A673 (cell line): ENCODE results near the gene GSTK1. TPM values are rescaled to one million over a fixed set of nuclear protein-coding genes. Genes with fewer than 3 reads are reported as not detected.

Source experiments
- BruUV-seq: library from RNA; stranded (reverse); fragments of 400-500 nt; replicated peaks from 2 replicates; lab custom pipeline; 2021; lab: Mats Ljungman, UMichigan
- CTCF ChIA-PET: fragments of 300-600 bp; sonication (Branson Sonifier 250); formaldehyde crosslinking; loops from one replicate; lab custom pipeline; 2022; ENCODE audit warnings: antibody characterized with exemption; lab: Charles Lee
- POLR2A ChIA-PET: fragments of 300-600 bp; sonication (Branson Sonifier 250); formaldehyde crosslinking; loops from one replicate; lab custom pipeline; 2022; ENCODE audit warnings: antibody characterized with exemption; ENCODE audit not compliant: low non-redundant PET; lab: Charles Lee
- DNase-seq: peaks from one replicate; pipeline ENCODE4 v3.0.0-alpha.2; 2015; ENCODE audit warnings: low spot score
- H3K27ac ChIP-seq: fragments of 200-600 bp; sonication (generic); 2 replicates; pipeline ENCODE4 v1.5.1; 2016; ENCODE audit warnings: mixed run types, low read depth, mild to moderate bottlenecking, mixed read lengths, antibody characterized with exemption, low read length; ENCODE audit not compliant: poor library complexity, severe bottlenecking
- H3K27me3 ChIP-seq: fragments of 200-600 bp; sonication (generic); replicated peaks from 2 replicates; pipeline ENCODE4 v1.6.1; 2017; ENCODE audit warnings: mixed run types, low read depth, mild to moderate bottlenecking, mixed read lengths, antibody characterized with exemption, low read length; ENCODE audit not compliant: insufficient read depth, poor library complexity
- H3K36me3 ChIP-seq: fragments of 200-600 bp; sonication (generic); 2 replicates; pipeline ENCODE4 v1.6.1; 2016; ENCODE audit warnings: mixed run types, mild to moderate bottlenecking, mixed read lengths, antibody characterized with exemption, low read length; ENCODE audit not compliant: insufficient read depth, poor library complexity, severe bottlenecking
- H3K4me1 ChIP-seq: fragments of 200-600 bp; sonication (generic); 2 replicates; pipeline ENCODE4 v1.6.1; 2017; ENCODE audit warnings: mixed run types, mild to moderate bottlenecking, mixed read lengths, antibody characterized with exemption, low read length; ENCODE audit not compliant: insufficient read depth, poor library complexity, severe bottlenecking
- H3K4me3 ChIP-seq: fragments of 200-600 bp; sonication (generic); 2 replicates; pipeline ENCODE4 v1.5.1; 2016; ENCODE audit warnings: low read depth, mixed run types, mild to moderate bottlenecking, mixed read lengths, low read length; ENCODE audit not compliant: poor library complexity, severe bottlenecking
- H3K9me3 ChIP-seq: fragments of 200-600 bp; sonication (generic); 2 replicates; pipeline ENCODE4 v1.6.1; 2016; ENCODE audit warnings: mixed run types, low read depth, mild to moderate bottlenecking, mixed read lengths, antibody characterized with exemption, low read length; ENCODE audit not compliant: poor library complexity, severe bottlenecking
- EZH2 ChIP-seq: fragments of 200-600 bp; sonication (generic); IDR thresholded peaks from 2 replicates; pipeline ENCODE4 v1.6.1; 2017; ENCODE audit warnings: borderline replicate concordance, low read depth, mild to moderate bottlenecking, mixed read lengths, antibody characterized with exemption, low read length; ENCODE audit not compliant: poor library complexity, severe bottlenecking
- intact Hi-C: fragments of 100-400 bp; cut with micrococcal nuclease; formaldehyde crosslinking; loops from one replicate; pipeline ENCODE4 v1.10.0; 2022; ENCODE audit not compliant: unreplicated experiment
- total RNA-seq: library from RNA; stranded (reverse); gene quantifications from 2 replicates; pipeline ENCODE4 v1.2.3, GENCODE V29; 2021
- TF ChIP-seq, protein P1 (sequence below): fragments of 300-800, 200-600 bp; sonication (generic); conservative IDR thresholded peaks from 2 replicates; pipeline ENCODE4 v1.5.1; 2017; ENCODE audit warnings: low read depth, mild to moderate bottlenecking, antibody characterized with exemption, low read length, moderate library complexity, mixed read lengths

Gene GSTK1
- total RNA-seq, 1 experiment from 2014 or later: 43.1 TPM

DNA sequence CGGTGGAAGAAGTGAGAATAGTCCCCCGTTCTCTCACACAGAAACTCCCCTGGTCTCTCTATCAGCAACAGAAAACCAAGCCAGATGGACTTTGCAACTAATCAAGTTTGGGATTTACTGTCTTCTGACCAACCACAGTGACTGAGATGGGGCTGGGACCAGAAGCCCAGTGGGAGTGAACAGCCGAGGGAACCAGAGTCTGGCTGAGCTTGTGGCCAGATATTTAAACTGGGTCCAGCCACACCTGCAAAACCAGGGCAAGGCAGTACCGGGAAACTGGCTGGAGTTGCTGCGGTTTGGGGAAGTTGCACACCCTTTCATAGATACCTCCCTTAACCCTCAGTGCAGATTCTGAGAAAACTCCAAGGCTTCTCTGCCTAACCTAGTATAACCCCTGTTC lies 6.0 kb downstream of the GSTK1 start:
- intact Hi-C loops: no loop called here
- no peak for DNase-seq
- H3K9me3 ChIP-seq: no peaks in the 10 kb centered on the region
- H3K27me3 ChIP-seq: no peaks in the 10 kb centered on the region
- ChIA-PET POLR2A (no interaction called here), CTCF (no interaction called here)
- no peaks in the 10 kb centered on the region for H3K4me1 ChIP-seq
- H3K4me3 ChIP-seq: no peak overlapping the region
- no peak for TF ChIP-seq EZH2
- TF ChIP-seq, protein P1, sequence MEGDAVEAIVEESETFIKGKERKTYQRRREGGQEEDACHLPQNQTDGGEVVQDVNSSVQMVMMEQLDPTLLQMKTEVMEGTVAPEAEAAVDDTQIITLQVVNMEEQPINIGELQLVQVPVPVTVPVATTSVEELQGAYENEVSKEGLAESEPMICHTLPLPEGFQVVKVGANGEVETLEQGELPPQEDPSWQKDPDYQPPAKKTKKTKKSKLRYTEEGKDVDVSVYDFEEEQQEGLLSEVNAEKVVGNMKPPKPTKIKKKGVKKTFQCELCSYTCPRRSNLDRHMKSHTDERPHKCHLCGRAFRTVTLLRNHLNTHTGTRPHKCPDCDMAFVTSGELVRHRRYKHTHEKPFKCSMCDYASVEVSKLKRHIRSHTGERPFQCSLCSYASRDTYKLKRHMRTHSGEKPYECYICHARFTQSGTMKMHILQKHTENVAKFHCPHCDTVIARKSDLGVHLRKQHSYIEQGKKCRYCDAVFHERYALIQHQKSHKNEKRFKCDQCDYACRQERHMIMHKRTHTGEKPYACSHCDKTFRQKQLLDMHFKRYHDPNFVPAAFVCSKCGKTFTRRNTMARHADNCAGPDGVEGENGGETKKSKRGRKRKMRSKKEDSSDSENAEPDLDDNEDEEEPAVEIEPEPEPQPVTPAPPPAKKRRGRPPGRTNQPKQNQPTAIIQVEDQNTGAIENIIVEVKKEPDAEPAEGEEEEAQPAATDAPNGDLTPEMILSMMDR: no peak
- no peak overlapping the region for H3K27ac ChIP-seq
- no peaks in the 10 kb centered on the region for H3K36me3 ChIP-seq
- no TSS peak for BruUV-seq

DNA sequence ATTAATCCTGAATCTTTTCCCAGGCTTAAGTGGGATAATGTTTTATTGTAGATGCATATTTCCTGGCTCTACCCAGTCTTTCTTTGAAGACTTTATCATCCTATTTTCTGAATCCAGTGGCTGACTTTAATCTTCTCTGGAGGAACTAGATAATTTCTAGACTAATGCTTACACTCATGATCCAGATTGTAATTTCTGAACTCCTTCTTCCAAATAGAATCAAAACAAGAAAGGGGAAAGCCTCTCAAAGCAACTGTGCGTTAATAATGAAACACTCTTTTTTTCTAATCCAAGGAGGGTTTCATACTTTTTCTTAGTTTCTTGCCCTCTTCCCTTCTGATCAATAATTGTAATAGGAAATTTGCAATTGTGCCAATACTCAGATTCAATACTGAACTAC lies 8.0 kb downstream of the GSTK1 start:
- CTCF ChIA-PET: no interaction called here
- H3K27me3 ChIP-seq: no peaks in the 10 kb centered on the region

DNA sequence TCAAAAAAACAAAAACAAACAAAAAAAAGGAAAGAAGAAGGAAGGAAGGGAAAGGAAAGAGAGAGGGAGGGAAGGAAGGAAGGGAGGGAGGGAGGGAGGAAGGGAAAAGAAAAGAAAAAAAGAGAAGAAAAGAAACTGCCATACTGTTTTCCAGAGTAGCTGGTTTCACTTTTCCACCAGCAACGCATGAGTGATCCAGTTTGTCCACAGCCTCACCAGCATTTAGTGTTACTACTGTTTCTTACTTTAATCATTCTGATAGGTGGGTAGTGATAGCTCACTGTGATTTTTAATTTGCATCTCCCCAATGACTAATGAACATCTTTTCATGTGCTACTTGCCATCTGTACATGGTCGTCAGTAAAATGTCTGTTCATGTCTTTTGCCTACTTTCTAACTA lies 9.6 kb downstream of the GSTK1 start:
- H3K36me3 ChIP-seq: no peaks in the 10 kb centered on the region
- no peak overlapping the region for H3K4me3 ChIP-seq
- no peaks in the 10 kb centered on the region for H3K4me1 ChIP-seq
- ChIA-PET CTCF (no interaction called here), POLR2A (no interaction called here)
- no peak for TF ChIP-seq EZH2
- TF ChIP-seq, protein P1: no peak
- no peaks in the 10 kb centered on the region for H3K27me3 ChIP-seq
- DNase-seq: no peak
- no peak overlapping the region for H3K27ac ChIP-seq
- no peaks in the 10 kb centered on the region for H3K9me3 ChIP-seq
- intact Hi-C loops: no loop called here
- no TSS peak for BruUV-seq

More for the DNA sequence above, 8.0 kb downstream of the GSTK1 start:
- POLR2A ChIA-PET: interaction anchor here (0.7 kb wide), 1 partner anchor 8 kb away, joined by 4 read pairs; the partner anchor contains the start of gene GSTK1
- intact Hi-C loops: no loop called here
- no peak for DNase-seq
- Histone ChIP-seq H3K36me3 (no peaks in the 10 kb centered on the region), H3K27ac (no peak overlapping the region), H3K4me3 (no peak overlapping the region), H3K9me3 (no peaks in the 10 kb centered on the region), H3K4me1 (no peaks in the 10 kb centered on the region)
- TF ChIP-seq EZH2: no peak
- TF ChIP-seq, protein P1: no peak
- BruUV-seq: no TSS peak
